ENCODE data around the gene CBFB. TPM values are rescaled to one million over a fixed set of nuclear protein-coding genes. Genes with fewer than 3 reads are reported as not detected.
A peak's percentile ranks its signal among the peaks of the same experiment; 100 is the strongest.

Gene CBFB
- total and polyA plus RNA-seq, 2 of the 4 experiments (the other 2 are of a cell fraction): 44.2 to 48.0 TPM

DNA sequence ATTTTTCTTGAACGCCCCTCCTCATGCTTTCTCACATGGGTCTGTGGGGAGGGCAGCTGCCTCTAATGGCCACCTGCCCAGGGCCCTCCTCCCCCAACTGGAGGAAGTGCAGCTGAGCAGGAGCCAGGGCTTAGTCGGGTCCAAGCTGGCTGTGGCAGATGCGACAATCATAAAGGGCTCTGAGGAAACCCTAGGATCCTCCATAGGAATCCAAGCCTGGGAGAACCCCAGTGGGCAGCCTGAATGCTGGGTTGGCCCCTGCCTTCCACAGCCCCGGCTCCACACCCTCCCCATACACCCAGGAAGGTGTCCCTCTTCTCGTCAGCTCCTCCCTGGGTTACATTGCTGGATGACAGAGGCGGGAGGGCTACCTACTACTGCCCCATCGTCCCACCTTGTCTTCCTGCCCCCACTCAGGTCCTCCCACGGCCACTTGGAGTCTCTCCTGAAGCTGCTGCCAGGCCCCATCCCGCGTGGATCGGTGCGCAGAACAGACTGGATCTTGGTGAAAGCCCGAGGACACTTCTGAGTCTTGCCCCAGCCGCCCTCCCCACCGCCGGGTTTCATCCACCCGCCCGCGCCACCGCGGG is 15.6 kb upstream of the CBFB start:
- 0 out of 2 replicates have a peak overlapping the region, but pooled peaks have one; percentile 59 for H2AK5ac ChIP-seq (ENCODE audit: low read depth, low read length)
- H4K8ac ChIP-seq (ENCODE audit: low read depth in 2 of 2, low read length in 2 of 2): 0 out of 4 replicates have a peak overlapping the region, but pooled peaks of 1 of the 2 experiments have one; percentile 34
- ChIA-PET CTCF (interaction anchor here (0.8 to 2.5 kb wide), 2 partner anchors 87 to 142 kb away, joined by 4 to 9 read pairs; no protein-coding TSS in a partner anchor), POLR2A (ENCODE audit: unreplicated experiment) (interaction anchor here (0.5 to 0.6 kb wide), 2 partner anchors 101 to 890 kb away, joined by 3 to 5 read pairs; no protein-coding TSS in a partner anchor)
- peak overlapping the region; percentile 91 for H2AFZ ChIP-seq (replicated peaks; ENCODE audit: low read length, poor library complexity)
- H3K27me3 ChIP-seq (ENCODE audit: control insufficient read depth, insufficient read depth, low read length): peaks cover 7% of the 10 kb centered on the region
- no peak overlapping the region for H3K27ac ChIP-seq (ENCODE audit: insufficient read depth, low read length)
- H3K14ac ChIP-seq (replicated peaks; ENCODE audit: low read depth, low read length): no peak overlapping the region
- peak overlapping the region; percentile 53 for H3K4me2 ChIP-seq (ENCODE audit: low read depth, low read length)
- WGBS, 2 experiments (ENCODE audit: extremely low coverage in 2 of 2, insufficient read length in 1 of 2): 6% methylated on average over 7 of the region's 21 CpGs; no CpG with 5 or more reads in 1 of the 2 experiments
- no peaks in the 10 kb centered on the region for H4K20me1 ChIP-seq (ENCODE audit: insufficient read depth, low read length)
- no peak overlapping the region for H3K56ac ChIP-seq (ENCODE audit: extremely low read depth, insufficient read depth, low read length)
- intact Hi-C loops (cut with micrococcal nuclease): loop anchor here (10.0 kb wide), 1 partner anchor 171 kb away; the partner anchor contains the start of gene MATCAP1
- in situ Hi-C loops (cut with MboI; ENCODE audit: low sequenced_read_pairs): no loop called here
- H2AK9ac ChIP-seq (replicated peaks; ENCODE audit: low read depth, low read length, poor library complexity): peak overlapping the region; percentile 68
- no TSS peak for BruUV-seq (replicated peaks)
- H3K4ac ChIP-seq (ENCODE audit: low read depth, low read length): no peak overlapping the region
- H2BK120ac ChIP-seq (ENCODE audit: low read depth, low read length): no peak overlapping the region
- no peaks in the 10 kb centered on the region for H3K9me3 ChIP-seq (ENCODE audit: control insufficient read depth, insufficient read depth, low read length)
- H2BK20ac ChIP-seq (ENCODE audit: low read depth, low read length): no peak overlapping the region
- H3K9me1 ChIP-seq (ENCODE audit: insufficient read depth, low read length): no peaks in the 10 kb centered on the region
- H3K18ac ChIP-seq (ENCODE audit: low read depth, low read length): no peak overlapping the region
- dilution Hi-C loops (cut with HindIII; ENCODE audit: low sequenced_read_pairs, unreplicated experiment): no loop called here
- no peak overlapping the region for H2BK15ac ChIP-seq (ENCODE audit: low read depth, low read length)
- no peak overlapping the region for H3K23ac ChIP-seq (ENCODE audit: low read depth, low read length)
- no peak overlapping the region for H2BK5ac ChIP-seq (ENCODE audit: low read depth, low read length, poor library complexity, severe bottlenecking)
- H3K79me1 ChIP-seq (ENCODE audit: low read depth in 1 of 2, low read length in 2 of 2): no peaks in the 10 kb centered on the region
- H4K91ac ChIP-seq (ENCODE audit: insufficient read depth, low read depth, low read length): no peak overlapping the region
- peaks cover 4% of the 10 kb centered on the region; the same call in 1 of the 2 replicates for H3K4me1 ChIP-seq (ENCODE audit: control insufficient read depth, insufficient read depth, low read length)
- ATAC-seq (ENCODE audit: low read depth): no peak
- peak overlapping the region; percentile 34 for H3K4me3 ChIP-seq (ENCODE audit: insufficient read depth, low read depth, low read length)
- no peaks in the 10 kb centered on the region for H3K36me3 ChIP-seq (ENCODE audit: control insufficient read depth, insufficient read depth, low read length)
- no peak for DNase-seq
- no peak overlapping the region for H4K5ac ChIP-seq (ENCODE audit: low read depth, low read length)
- H3K9ac ChIP-seq (ENCODE audit: low read depth, low read length): 0 out of 2 replicates have a peak overlapping the region, but pooled peaks have one; percentile 11
- TF ChIP-seq RAD21 (IDR thresholded peaks at IDR 0.05; ENCODE audit: low read length) (no peak), CEBPB (IDR thresholded peaks at IDR 0.05; ENCODE audit: low read depth, low read length) (no peak), FOS (IDR thresholded peaks at IDR 0.05; ENCODE audit: low read depth, low read length) (no peak), MAFK (IDR thresholded peaks at IDR 0.05; ENCODE audit: low read depth, low read length) (no peak), BHLHE40 (IDR thresholded peaks at IDR 0.05; ENCODE audit: low read depth, low read length) (no peak), POLR2A (IDR thresholded peaks at IDR 0.05; ENCODE audit: low read depth, low read length) (no peak), RCOR1 (IDR thresholded peaks at IDR 0.05; ENCODE audit: insufficient replicate concordance, low read length) (no peak), CHD1 (IDR thresholded peaks at IDR 0.05; ENCODE audit: low read depth, low read length) (no peak), MAZ (IDR thresholded peaks at IDR 0.05; ENCODE audit: borderline replicate concordance, low read depth, low read length) (no peak), RFX5 (IDR thresholded peaks at IDR 0.05; ENCODE audit: low read depth, low read length) (no peak), SMC3 (IDR thresholded peaks at IDR 0.05; ENCODE audit: low read depth, low read length) (no peak), NFE2L2 (IDR thresholded peaks at IDR 0.05; ENCODE audit: low read depth, low read length) (no peak), MXI1 (IDR thresholded peaks at IDR 0.05; ENCODE audit: borderline replicate concordance, low read depth, low read length) (no peak)
- TF ChIP-seq, protein P1, sequence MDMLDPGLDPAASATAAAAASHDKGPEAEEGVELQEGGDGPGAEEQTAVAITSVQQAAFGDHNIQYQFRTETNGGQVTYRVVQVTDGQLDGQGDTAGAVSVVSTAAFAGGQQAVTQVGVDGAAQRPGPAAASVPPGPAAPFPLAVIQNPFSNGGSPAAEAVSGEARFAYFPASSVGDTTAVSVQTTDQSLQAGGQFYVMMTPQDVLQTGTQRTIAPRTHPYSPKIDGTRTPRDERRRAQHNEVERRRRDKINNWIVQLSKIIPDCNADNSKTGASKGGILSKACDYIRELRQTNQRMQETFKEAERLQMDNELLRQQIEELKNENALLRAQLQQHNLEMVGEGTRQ (IDR thresholded peaks at IDR 0.05; ENCODE audit: low read depth, low read length): no peak
- TF ChIP-seq, protein P2, sequence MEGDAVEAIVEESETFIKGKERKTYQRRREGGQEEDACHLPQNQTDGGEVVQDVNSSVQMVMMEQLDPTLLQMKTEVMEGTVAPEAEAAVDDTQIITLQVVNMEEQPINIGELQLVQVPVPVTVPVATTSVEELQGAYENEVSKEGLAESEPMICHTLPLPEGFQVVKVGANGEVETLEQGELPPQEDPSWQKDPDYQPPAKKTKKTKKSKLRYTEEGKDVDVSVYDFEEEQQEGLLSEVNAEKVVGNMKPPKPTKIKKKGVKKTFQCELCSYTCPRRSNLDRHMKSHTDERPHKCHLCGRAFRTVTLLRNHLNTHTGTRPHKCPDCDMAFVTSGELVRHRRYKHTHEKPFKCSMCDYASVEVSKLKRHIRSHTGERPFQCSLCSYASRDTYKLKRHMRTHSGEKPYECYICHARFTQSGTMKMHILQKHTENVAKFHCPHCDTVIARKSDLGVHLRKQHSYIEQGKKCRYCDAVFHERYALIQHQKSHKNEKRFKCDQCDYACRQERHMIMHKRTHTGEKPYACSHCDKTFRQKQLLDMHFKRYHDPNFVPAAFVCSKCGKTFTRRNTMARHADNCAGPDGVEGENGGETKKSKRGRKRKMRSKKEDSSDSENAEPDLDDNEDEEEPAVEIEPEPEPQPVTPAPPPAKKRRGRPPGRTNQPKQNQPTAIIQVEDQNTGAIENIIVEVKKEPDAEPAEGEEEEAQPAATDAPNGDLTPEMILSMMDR (conservative IDR thresholded peaks at IDR 0.05; ENCODE audit: low read depth, low read length): no peak

Measured in IMR-90 (cell line).